Keratinocyte (primary cell): Measurements from ENCODE around the gene RGCC. TPM values are rescaled to one million over a fixed set of nuclear protein-coding genes. Genes with fewer than 3 reads are reported as not detected.

Experiments used
- DNase-seq: peaks from one replicate; pipeline ENCODE4 v3.0.0-alpha.2; 2011; ENCODE audit warnings: low read depth, missing footprints, low spot score
- FAIRE-seq: peaks from 2 replicates; lab custom pipeline; 2011; peaks lifted over from hg19 to GRCh38; lab: Jason Lieb, UNC
- H2AFZ ChIP-seq: 2 replicates; pipeline ENCODE4 v1.6.0; 2012; ENCODE audit warnings: low read length, control low read depth, inconsistent platforms; ENCODE audit not compliant: control insufficient read depth
- H3K27ac ChIP-seq: 2 replicates; pipeline ENCODE4 v1.5.1; 2011; ENCODE audit warnings: low read length; ENCODE audit not compliant: control insufficient read depth, insufficient read depth
- H3K27me3 ChIP-seq: 3 replicates; pipeline ENCODE4 v1.6.0; 2011; ENCODE audit warnings: low read length; ENCODE audit not compliant: control insufficient read depth, insufficient read depth; ENCODE audit errors: extremely low read depth
- H3K36me3 ChIP-seq, 2 experiments: 2 replicates in 1 of 2; 3 replicates in 1 of 2; pipeline ENCODE4 v1.5.1; 2011; ENCODE audit warnings: low read length in 2 of 2, mild to moderate bottlenecking in 1 of 2; ENCODE audit not compliant: control insufficient read depth in 2 of 2, insufficient read depth in 2 of 2; ENCODE audit errors: extremely low read depth in 1 of 2
- H3K4me1 ChIP-seq: 3 replicates; pipeline ENCODE4 v1.5.1; 2011; ENCODE audit warnings: low read length; ENCODE audit not compliant: control insufficient read depth, insufficient read depth; ENCODE audit errors: extremely low read depth
- H3K4me2 ChIP-seq: 3 replicates; pipeline ENCODE4 v1.6.0; 2011; ENCODE audit warnings: low read depth, low read length; ENCODE audit not compliant: control insufficient read depth, insufficient read depth; ENCODE audit errors: extremely low read depth
- H3K4me3 ChIP-seq, 3 experiments: fragments of 200-600 bp in 1 of 3; sonication (generic) in 1 of 3; 2 replicates in 2 of 3; 3 replicates in 1 of 3; pipeline ENCODE4 v1.5.1; 2011 to 2016; ENCODE audit warnings: low read length in 3 of 3, mild to moderate bottlenecking in 3 of 3, control low read depth in 2 of 3, inconsistent platforms in 1 of 3, low read depth in 1 of 3, mixed read lengths in 1 of 3, mixed run types in 1 of 3, moderate library complexity in 1 of 3; ENCODE audit not compliant: control insufficient read depth in 2 of 3, insufficient read depth in 2 of 3; ENCODE audit errors: extremely low read depth in 1 of 3
- H3K79me2 ChIP-seq: 2 replicates; pipeline ENCODE4 v1.6.0; 2012; ENCODE audit warnings: low read length; ENCODE audit not compliant: control insufficient read depth, insufficient read depth
- H3K9ac ChIP-seq: 3 replicates; pipeline ENCODE4 v1.6.0; 2011; ENCODE audit warnings: low read length; ENCODE audit not compliant: control insufficient read depth, insufficient read depth; ENCODE audit errors: extremely low read depth
- H3K9me1 ChIP-seq: 3 replicates; pipeline ENCODE4 v1.6.0; 2011; ENCODE audit warnings: low read length; ENCODE audit not compliant: control insufficient read depth, insufficient read depth; ENCODE audit errors: extremely low read depth
- H3K9me3 ChIP-seq: 2 replicates; pipeline ENCODE4 v1.5.1; 2012; ENCODE audit warnings: low read depth, low read length; ENCODE audit not compliant: control insufficient read depth
- H4K20me1 ChIP-seq: 3 replicates; pipeline ENCODE4 v1.6.0; 2011; ENCODE audit warnings: low read length; ENCODE audit not compliant: control insufficient read depth, insufficient read depth; ENCODE audit errors: extremely low read depth
- CTCF ChIP-seq, 3 experiments: IDR thresholded peaks in 1 of 3; conservative IDR thresholded peaks in 1 of 3; optimal IDR thresholded peaks in 1 of 3; 2 replicates in 2 of 3; 3 replicates in 1 of 3; pipeline versions ENCODE3 to v1.5.1; 2011; ENCODE audit warnings: low read length in 3 of 3, mild to moderate bottlenecking in 3 of 3, moderate library complexity in 2 of 3, control low read depth in 1 of 3, inconsistent platforms in 1 of 3; ENCODE audit not compliant: insufficient read depth in 2 of 3; ENCODE audit errors: extremely low read depth in 1 of 3
- EZH2 ChIP-seq: IDR thresholded peaks from one replicate; pipeline ENCODE4 v1.6.1; 2012; ENCODE audit warnings: inconsistent platforms, mild to moderate bottlenecking, low read length, moderate library complexity
- dilution Hi-C: fragments of 300-500 bp; cut with MboI; formaldehyde crosslinking; loops from one replicate; pipeline ENCODE4 v1.7.0; 2020; ENCODE audit warnings: low sequenced_read_pairs; ENCODE audit not compliant: extremely low pct_ligation_motif_present
- polyA plus RNA-seq, 5 experiments: library from polyadenylated mRNA; depleted of rRNA in 3 of 5; stranded (reverse) in 3 of 5; stranded (forward) in 1 of 5; unstranded in 1 of 5; fragments of >200 nt; gene quantifications; 1 replicate in 1 of 5; 2 replicates in 3 of 5; 3 replicates in 1 of 5; pipeline versions ENCODE4 v1.2.1 to v1.2.3, GENCODE V29; 2011 to 2012; ENCODE audit warnings: missing spikeins in 2 of 5, low read depth in 1 of 5, low replicate concordance in 1 of 5

The RGCC gene
- polyA plus RNA-seq, 1 donor (not counting 4 experiments of a cell fraction or from before 2014, with no cell fraction given), result 1.5 TPM

GRCh38 chr13:41465241-41465847 lies 8.0 kb downstream of the RGCC start:
- H3K27me3 ChIP-seq, result no peaks in the 10 kb centered on the region
- H3K9ac ChIP-seq, result no peak overlapping the region

GRCh38 chr13:41465898-41466320 lies 8.6 kb downstream of the RGCC start:
- no peak overlapping the region for H3K27ac ChIP-seq

More at GRCh38 chr13:41465241-41465847, 8.0 kb downstream of the RGCC start:
- Histone ChIP-seq H4K20me1 (no peaks in the 10 kb centered on the region), H2AFZ (peak overlapping the region; percentile 4), H3K36me3 (no peaks in the 10 kb centered on the region), H3K4me1 (peaks cover 15% of the 10 kb centered on the region), H3K9me1 (no peaks in the 10 kb centered on the region), H3K4me3 (no peak overlapping the region), H3K9me3 (no peaks in the 10 kb centered on the region), H3K4me2 (peak overlapping the region; percentile 18), H3K27ac (no peak overlapping the region), H3K79me2 (no peaks in the 10 kb centered on the region)
- TF ChIP-seq EZH2 (no peak), CTCF (optimal IDR thresholded peaks at IDR 0.05 in 1 of 3, IDR thresholded peaks at IDR 0.05 in 1 of 3, conservative IDR thresholded peaks at IDR 0.05 in 1 of 3; ENCODE audit: extremely low read depth in 1 of 3, insufficient read depth in 2 of 3, low read length in 3 of 3) (no peak)
- no peak for DNase-seq
- dilution Hi-C loops, result no loop called here
- FAIRE-seq, result peak; percentile 36

More at GRCh38 chr13:41465898-41466320, 8.6 kb downstream of the RGCC start:
- Histone ChIP-seq H4K20me1 (no peaks in the 10 kb centered on the region), H3K9me1 (no peaks in the 10 kb centered on the region), H3K4me2 (no peak overlapping the region), H3K79me2 (no peaks in the 10 kb centered on the region), H3K4me3 (no peak overlapping the region), H3K36me3 (no peaks in the 10 kb centered on the region), H3K9ac (no peak overlapping the region), H3K27me3 (no peaks in the 10 kb centered on the region), H3K9me3 (no peaks in the 10 kb centered on the region), H3K4me1 (peaks cover 15% of the 10 kb centered on the region), H2AFZ (no peak overlapping the region)
- TF ChIP-seq CTCF (optimal IDR thresholded peaks at IDR 0.05 in 1 of 3, IDR thresholded peaks at IDR 0.05 in 1 of 3, conservative IDR thresholded peaks at IDR 0.05 in 1 of 3; ENCODE audit: extremely low read depth in 1 of 3, insufficient read depth in 2 of 3, low read length in 3 of 3) (no peak), EZH2 (no peak)
- DNase-seq (no peak), FAIRE-seq (no peak)
- dilution Hi-C loops, result no loop called here
